ENCODE results near the gene CD99L2.

The CD99L2 gene

GRCh38 chrX:150774798-150775568 lies 123.5 kb downstream of the CD99L2 start:
- ChIA-PET POLR2A (no interaction called here), CTCF (interaction anchor here (5.2 kb wide), 1 partner anchor 307 kb away, joined by 31 read pairs; no protein-coding TSS in a partner anchor)
- TF ChIP-seq, protein P1, sequence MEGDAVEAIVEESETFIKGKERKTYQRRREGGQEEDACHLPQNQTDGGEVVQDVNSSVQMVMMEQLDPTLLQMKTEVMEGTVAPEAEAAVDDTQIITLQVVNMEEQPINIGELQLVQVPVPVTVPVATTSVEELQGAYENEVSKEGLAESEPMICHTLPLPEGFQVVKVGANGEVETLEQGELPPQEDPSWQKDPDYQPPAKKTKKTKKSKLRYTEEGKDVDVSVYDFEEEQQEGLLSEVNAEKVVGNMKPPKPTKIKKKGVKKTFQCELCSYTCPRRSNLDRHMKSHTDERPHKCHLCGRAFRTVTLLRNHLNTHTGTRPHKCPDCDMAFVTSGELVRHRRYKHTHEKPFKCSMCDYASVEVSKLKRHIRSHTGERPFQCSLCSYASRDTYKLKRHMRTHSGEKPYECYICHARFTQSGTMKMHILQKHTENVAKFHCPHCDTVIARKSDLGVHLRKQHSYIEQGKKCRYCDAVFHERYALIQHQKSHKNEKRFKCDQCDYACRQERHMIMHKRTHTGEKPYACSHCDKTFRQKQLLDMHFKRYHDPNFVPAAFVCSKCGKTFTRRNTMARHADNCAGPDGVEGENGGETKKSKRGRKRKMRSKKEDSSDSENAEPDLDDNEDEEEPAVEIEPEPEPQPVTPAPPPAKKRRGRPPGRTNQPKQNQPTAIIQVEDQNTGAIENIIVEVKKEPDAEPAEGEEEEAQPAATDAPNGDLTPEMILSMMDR (IDR thresholded peaks at IDR 0.05; ENCODE audit: control extremely low read depth, extremely low read depth, low read depth, missing control alignments): no peak
- no peak for DNase-seq (ENCODE audit: extremely low spot score)

GRCh38 chrX:150773634-150774033 lies 124.8 kb downstream of the CD99L2 start:
- ChIA-PET CTCF (interaction anchor here (1.6 to 3.9 kb wide), 3 partner anchors 8 to 309 kb away, joined by 4 to 108 read pairs (median 9); no protein-coding TSS in a partner anchor), POLR2A (interaction anchor here (0.6 kb wide), 1 partner anchor 121 kb away, joined by 3 read pairs; no protein-coding TSS in a partner anchor)
- DNase-seq (ENCODE audit: extremely low spot score): no peak
- TF ChIP-seq, protein P1 (IDR thresholded peaks at IDR 0.05; ENCODE audit: control extremely low read depth, extremely low read depth, low read depth, missing control alignments): no peak

DNA sequence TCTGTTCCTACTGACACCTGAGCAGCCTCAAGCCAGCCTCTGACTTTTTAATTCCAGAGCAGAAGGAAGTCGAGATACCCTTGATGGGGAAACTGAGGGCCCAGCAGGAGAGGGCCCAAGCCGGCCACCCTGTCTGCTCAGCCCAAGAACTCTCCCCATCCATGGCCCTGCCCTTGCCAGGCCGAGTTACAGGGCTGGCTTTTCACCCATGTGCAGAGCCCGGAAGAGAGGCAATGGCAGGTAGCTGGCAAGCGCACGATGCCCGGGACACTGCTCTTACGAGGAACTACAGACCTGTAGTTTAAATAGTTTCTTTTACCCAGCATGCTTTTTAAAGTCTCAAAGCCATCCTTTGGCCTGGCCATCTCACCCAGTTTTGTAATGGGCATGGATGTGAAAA lies 125.4 kb downstream of the CD99L2 start:
- POLR2A ChIA-PET: no interaction called here
- CTCF ChIA-PET: interaction anchor here (0.9 to 3.9 kb wide), 10 partner anchors 8 to 309 kb away, joined by 3 to 108 read pairs (median 4); no protein-coding TSS in a partner anchor
- no peak for DNase-seq (ENCODE audit: extremely low spot score)
- TF ChIP-seq, protein P1 (IDR thresholded peaks at IDR 0.05; ENCODE audit: control extremely low read depth, extremely low read depth, low read depth, missing control alignments): no peak

GRCh38 chrX:150772150-150772970 lies 126.1 kb downstream of the CD99L2 start:
- peak; percentile 81 for DNase-seq (ENCODE audit: extremely low spot score)
- POLR2A ChIA-PET: no interaction called here
- TF ChIP-seq, protein P1 (IDR thresholded peaks at IDR 0.05; ENCODE audit: control extremely low read depth, extremely low read depth, low read depth, missing control alignments): peak; percentile 73
- CTCF ChIA-PET: interaction anchor here (0.6 to 3.9 kb wide), 34 partner anchors 8 to 909 kb away, joined by 3 to 108 read pairs (median 3); partner anchors contain the start of gene HMGB3

GRCh38 chrX:150771116-150771515 lies 127.4 kb downstream of the CD99L2 start:
- ChIA-PET CTCF (interaction anchor here (1.0 to 3.9 kb wide), 6 partner anchors 14 to 910 kb away, joined by 3 to 108 read pairs (median 6); no protein-coding TSS in a partner anchor), POLR2A (no interaction called here)
- DNase-seq (ENCODE audit: extremely low spot score): no peak
- TF ChIP-seq, protein P1 (IDR thresholded peaks at IDR 0.05; ENCODE audit: control extremely low read depth, extremely low read depth, low read depth, missing control alignments): no peak

GRCh38 chrX:150770623-150771022 lies 127.8 kb downstream of the CD99L2 start:
- no peak for DNase-seq (ENCODE audit: extremely low spot score)
- POLR2A ChIA-PET: no interaction called here
- CTCF ChIA-PET: interaction anchor here (3.9 kb wide), 1 partner anchor 312 kb away, joined by 108 read pairs; no protein-coding TSS in a partner anchor
- TF ChIP-seq, protein P1 (IDR thresholded peaks at IDR 0.05; ENCODE audit: control extremely low read depth, extremely low read depth, low read depth, missing control alignments): no peak

All from GM10248 (cell line).